GM19455 (cell line): ENCODE results near the gene FAM114A1.
"Not testable (repeated sequence)": the region's sequence is repeated elsewhere in the genome, so short reads cannot be mapped to it uniquely, and the experiment has no call there.

Experiments used
- ATAC-seq: cut with Tn5 transposase; IDR thresholded peaks from one replicate; pipeline ENCODE4 v1.9.1; 2021; ENCODE audit not compliant: unreplicated experiment

FAM114A1 gene

DNA sequence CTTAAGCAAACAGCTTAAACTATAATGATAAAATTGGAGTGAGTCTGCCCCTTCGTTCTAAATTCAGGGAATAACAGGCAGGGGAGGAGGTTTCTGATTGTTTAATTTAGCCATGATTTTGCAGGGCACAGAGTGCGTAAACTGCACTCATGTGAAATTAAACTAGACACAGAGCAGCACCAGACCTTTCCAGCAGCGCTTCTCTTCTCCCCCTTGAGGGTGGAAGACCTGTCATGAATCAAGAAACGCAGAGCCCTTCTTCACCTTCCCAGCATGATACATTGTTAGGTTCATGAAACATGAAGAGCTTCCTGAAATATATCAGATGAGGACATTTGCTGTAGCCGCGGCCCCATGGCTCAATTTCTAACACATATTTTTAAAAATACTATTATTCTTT, 63.1 kb downstream of the FAM114A1 start:
- ATAC-seq: no peak

DNA sequence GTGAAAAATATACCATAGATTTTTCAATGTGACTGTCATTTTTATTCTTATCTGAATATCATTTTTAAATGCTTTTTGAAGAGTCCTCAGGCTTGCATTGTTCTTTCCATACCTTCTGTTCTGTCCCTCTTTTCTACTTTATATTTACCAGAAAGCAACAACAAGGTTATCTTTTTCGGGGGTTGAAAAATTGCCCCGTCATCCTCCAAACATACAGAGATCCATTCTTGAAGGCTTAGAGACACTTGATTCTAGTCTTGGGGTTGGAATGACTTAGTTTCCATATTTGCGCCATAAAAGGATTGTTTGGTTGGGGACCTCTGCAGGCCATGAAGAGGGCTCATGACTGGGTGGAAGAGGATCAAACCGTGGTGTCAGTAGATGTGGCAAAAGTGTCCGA, 63.5 kb downstream of the FAM114A1 start:
- no peak for ATAC-seq

DNA sequence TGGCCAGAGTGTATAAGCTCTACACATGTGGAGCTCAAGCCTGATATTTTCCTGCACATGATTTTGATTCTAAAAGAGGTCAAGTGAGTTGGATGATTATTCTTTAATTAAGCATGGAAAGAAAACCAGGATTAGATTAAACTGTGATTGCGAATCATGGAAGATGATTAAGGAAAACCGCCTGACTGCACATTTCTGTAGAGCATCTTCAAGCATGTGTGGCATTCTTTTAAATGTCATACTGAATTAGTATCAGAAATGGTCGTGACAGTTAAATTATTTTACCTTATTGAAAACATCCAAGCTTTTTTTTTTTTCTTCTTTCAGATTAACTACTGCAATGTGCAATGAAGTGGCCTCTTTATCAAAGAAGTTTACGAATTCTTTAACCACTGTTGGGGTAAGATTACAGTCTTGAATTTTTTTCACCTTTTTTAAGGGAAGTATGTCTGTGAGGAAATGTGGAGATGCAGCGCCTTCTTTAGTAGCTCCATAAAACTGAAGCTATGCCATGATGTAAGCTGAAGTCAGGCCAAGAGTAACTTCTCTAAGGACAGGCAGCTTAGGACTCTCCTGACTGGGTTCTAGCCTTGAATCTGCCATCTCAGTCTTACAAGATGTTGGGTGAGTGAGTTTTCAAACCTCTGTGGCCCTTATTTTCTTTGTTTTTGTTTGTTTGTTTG, 67.9 kb downstream of the FAM114A1 start:
- ATAC-seq: no peak

DNA sequence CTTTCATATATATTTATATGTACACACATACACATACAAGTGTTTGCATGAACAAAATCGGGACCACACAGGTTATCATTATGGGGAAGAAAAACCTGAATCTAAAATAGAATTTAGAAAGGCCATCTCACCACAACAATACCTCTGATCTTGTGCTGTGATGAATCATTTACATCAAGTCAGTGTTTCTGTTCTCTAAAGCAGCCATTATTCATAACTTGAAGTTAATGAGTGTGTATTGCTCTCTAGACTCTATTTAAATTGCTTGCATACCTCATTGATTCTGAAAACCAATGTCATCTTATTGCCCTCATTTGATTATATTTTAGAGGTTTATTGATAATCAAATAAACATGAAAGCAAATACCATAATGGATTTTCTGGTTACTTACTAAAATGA, 71.6 kb downstream of the FAM114A1 start:
- peak; percentile 87 for ATAC-seq

DNA sequence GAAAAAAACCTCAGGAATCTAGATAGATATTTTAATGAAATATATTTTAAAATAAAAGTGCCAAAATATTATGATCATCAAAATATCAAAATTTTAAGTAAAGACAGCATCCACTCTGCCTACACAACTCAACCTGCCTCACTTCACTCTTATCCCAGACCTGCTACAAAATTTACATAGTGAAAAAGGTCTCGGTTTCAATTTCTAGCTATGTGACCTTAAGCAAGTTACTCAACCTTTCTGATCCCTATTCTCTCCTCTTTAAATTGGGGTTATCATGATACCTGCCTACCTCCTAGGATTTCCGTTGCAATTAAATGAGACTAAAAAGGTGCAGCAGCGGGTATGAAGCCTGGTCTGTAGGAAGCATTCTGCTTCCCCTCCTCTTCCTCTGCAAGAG, 72.9 kb downstream of the FAM114A1 start:
- no peak for ATAC-seq

DNA sequence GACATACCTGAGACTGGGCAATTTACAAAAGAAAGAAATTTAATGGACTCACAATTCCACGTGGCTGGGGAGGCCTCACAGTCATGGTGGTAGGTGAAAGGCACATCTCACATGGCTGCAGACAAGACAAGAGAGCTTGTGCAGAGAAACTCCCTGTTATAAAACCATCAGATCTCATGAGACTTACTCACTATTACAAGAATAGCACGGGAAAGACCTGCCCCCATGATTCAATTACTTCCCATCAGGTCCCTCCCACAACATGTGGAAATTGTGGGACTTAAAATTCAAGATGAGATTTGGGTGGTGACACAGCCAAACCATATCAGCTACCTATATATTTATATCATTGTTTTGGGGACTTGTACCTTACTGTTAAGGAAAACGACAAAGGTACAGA, 74.3 kb downstream of the FAM114A1 start:
- not testable (repeated sequence) for ATAC-seq

DNA sequence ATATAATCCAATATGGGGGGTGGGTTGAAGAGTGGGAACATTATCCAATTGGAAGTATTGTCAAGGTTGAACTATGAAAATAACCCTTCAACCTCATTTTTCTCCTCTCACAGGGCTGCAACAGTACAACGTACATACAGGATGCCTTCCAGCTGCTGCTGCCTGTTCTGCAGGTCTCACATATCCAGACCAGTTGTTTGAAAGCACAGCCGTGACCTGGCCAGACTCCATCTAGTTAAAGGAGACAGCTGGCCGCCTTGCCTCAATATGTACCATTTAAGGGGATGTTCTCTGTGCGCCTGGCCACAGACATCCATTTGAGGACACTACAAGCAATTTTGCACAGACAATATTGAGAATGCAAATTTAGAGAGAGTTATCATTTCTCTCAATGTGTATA, 75.7 kb downstream of the FAM114A1 start:
- ATAC-seq: no peak

DNA sequence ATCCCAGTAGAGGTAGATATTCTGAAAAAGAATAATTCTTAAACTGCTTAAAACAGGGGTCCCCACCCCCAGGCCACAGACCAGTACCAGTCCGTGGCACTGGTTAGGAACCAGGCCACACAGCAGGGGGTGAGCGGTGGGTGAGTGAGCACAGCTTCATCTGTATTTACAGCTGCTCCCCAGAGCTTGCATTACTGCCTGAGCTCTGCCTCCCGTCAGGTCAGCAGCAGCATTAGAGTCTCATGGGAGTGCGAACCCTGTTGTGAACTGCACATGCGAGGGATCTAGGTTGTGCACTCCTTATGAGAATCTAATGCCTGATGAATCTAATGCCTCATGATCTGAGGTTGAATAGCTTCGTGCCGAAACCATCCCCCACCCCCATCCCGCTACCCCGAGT, 76.8 kb downstream of the FAM114A1 start:
- ATAC-seq: no peak

DNA sequence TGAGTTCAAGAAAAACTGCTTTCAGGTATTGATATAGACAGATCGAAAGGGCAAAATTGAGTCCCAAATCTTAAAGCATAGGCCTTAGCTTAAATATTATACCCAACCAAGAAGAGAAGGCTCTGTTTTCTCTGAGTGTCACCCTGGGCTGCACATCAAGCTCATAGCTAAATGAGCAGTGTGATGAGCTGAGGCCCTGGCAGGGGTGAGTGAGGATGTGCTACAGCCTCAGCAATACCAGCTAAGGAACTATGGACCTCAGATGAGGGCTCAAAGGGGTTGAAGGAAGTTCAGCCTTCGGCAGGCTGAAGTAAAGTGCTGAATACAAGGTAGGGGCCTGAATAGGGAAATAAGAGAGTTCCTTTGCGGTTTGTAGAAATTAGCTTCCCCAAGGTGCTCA, 79.3 kb downstream of the FAM114A1 start:
- no peak for ATAC-seq

DNA sequence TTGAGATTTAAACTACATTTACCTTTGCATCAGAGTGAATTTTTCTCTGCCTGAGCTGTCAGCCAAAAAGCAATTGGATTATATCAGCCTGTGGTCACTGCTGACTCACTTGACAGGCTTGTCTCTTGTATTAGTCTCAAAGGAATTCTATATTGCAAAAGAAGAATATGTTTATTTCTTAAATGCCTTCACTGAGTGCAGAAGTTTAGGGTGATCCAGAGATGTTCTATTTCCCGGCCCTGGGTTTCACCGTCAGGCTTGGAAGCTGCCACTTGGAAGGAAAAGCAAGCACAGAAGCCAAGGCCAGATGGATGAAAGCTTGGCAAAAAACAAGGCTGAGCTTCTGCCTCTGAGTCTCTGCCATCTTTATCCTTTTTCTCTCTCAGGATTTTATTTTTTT, 80.9 kb downstream of the FAM114A1 start:
- ATAC-seq: no peak

DNA sequence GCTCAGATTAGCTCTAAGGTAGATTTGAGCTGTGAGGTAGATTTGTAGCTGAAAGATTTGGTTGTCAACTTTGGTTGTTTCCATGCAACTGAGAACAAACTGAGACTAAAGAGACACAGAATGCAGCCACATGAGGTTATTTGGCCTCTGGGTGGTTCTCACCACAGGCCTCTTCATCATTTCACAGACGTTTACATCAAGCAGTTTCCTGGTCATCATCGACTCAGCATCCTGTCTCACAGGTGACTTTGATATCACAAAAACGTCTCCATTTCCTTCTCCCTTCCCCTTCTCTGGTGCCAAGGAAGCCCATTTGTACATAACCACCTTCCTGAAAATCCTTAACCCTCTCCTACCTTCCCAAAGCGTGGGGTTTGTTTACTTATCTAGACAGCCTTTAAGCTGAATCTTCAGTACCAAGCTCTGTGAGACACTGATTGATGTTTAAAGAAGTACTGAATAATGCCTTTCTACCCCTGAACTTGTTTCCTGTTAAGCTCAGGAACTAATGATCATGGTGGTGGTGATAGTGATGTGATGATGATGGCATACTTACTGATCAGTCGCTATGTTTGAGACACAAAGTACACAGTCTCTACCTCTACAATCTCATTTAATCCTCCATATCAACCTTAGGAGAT, 81.9 kb downstream of the FAM114A1 start:
- no peak for ATAC-seq

DNA sequence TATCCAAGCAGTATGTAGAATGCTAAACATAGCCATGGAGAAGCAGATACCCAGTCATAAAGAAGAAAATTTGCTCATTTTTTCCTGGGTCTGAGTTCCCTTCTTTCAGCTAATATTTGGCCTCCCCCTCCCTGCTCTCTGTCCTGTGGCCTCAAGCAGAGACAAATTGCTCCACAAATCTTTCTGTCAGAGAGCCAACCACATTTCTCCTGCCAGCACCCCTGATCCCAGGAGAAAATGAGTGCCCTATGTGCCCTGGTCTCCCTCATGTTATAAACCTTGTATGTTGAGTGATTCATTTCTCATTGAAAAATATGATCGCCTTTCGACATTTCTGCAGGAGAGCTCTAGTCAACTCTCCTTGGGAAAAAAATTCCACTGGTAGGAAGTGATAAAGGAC, 82.6 kb downstream of the FAM114A1 start:
- ATAC-seq: no peak

DNA sequence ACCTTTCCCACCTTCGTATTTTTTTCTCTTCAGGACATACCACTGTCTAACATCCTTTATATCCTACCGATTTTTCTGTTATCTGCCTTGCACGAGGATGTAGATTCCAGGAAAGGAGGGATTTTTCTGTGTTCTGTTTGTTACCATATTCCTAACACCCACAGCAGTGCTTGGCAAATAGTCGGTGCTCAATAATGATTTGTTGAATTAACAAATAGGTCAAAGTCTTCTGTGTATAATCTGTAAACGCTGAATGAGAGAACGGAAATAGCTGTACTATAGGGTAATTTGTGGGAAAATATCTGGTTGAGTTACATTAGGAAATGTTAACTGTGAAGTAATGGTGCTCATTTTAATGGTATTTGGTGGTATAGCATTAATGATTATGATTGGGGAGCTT, 83.1 kb downstream of the FAM114A1 start:
- ATAC-seq: no peak

DNA sequence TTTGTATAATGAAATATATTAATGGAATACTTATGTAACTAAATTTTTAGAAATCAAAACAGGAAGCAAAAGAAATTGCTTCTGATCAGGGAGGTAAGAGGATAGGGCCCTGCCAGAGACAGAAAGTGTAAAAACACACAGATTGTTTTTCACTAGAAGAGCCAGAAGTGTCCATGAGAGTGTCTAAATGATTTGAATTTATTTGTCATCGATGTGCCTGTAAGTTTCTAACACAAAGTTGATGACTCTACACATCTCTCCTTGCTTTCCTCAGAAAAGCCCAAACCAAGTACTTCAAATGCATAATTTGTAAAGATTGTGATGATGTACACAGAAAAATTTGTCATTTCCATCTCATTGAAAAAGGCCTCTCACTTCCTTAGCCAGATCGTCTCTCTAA, 84.0 kb downstream of the FAM114A1 start:
- ATAC-seq: no peak

DNA sequence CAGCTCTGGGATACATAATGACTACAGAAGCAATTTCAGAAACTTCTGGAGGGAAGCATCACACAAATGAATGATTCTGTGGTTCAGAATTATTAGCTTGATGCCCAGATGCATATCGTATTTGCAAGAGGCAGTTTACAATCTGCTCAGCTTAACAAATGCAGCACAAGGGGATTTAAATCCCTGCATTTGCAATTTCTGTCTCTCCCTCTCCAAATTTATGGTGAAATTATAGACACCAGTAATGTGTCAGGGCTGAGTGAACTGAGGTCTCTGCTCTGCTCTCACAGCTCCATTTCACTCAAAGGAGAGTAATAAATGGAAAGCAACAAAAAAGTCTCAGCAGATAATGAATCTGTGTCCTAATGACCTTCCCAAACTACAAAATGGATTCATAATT, 84.4 kb downstream of the FAM114A1 start:
- ATAC-seq: no peak

DNA sequence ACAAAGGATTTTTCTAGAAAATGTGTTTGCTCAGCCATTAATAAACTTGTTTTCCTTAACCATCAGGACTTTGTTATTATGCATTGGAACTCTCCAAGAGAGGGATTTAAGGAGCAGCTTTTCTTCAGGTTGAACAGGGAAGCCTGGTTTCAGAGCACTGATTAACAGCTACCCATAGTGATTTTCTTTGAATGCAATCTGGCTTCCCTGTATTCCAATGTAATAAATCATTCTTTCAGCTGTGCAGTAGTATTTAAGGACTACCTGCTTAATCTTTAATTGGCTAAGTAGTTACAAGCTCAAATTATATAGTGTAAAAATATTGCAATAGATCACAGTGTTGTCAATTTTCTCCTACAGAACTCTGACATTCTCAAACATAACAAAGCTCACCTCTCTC, 87.1 kb downstream of the FAM114A1 start:
- ATAC-seq: no peak

DNA sequence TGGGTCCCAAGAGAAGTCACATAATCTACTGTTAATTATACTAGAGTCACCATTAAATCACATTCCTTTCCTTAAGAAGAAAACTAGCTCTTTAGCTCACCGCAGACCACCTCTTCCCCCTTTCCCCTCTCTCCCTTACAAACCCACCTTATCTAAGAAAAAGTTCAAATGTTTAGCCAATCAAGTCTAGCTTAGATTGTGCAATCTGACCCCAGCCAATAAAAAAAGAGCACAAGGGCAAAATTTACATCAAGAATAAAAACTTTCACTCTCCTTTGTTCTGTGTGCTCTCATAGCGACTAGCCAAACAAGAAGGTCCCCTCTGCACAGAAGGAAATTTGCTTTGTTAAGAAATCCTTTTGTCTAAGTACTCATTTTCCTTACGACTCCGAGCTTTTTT, 88.4 kb downstream of the FAM114A1 start:
- ATAC-seq: no peak

DNA sequence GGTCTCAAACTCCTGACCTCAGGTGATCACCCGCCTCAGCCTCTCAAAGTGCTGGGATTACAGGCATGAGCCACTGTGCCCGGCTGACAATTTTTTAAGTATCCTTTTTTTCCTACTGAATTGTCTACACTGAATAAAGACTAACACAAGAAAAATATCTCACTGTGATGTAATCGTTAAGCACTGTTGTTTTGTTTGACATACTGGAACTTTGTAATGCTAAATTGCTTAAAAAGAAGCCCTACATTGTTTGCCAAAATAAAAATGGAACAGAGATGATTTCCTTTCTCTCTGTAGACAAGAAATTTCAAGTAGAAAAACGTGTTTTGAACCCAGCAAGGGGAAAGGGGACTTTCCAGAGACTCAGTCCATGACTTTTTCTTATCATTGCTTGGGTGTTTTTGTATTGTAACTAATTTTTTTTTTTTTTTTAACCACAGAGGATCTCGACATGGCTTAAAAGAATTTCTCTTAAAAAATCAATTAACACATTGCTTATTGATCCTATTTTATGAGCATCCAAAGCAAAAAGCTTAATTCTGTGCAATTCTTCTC, 89.7 kb downstream of the FAM114A1 start:
- no peak for ATAC-seq

DNA sequence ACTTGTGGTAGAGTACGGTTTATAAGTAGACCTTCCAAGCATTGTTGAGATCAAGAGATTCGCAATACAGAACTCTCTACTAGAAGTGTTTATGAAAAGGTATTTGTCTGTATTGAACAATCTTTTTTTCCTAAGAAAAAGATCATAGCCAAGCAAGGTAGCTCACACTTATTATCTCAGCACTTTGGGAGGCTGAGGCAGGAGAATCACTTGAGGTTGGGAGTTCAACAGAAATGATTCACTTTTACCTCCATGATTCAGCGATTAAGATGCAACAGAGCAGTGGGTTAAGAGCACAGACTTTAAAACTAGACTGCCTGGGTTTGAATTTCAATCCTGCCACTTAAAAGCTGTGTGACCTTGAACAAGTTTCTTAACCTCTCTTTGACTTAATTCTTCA, 90.3 kb downstream of the FAM114A1 start:
- no peak for ATAC-seq

DNA sequence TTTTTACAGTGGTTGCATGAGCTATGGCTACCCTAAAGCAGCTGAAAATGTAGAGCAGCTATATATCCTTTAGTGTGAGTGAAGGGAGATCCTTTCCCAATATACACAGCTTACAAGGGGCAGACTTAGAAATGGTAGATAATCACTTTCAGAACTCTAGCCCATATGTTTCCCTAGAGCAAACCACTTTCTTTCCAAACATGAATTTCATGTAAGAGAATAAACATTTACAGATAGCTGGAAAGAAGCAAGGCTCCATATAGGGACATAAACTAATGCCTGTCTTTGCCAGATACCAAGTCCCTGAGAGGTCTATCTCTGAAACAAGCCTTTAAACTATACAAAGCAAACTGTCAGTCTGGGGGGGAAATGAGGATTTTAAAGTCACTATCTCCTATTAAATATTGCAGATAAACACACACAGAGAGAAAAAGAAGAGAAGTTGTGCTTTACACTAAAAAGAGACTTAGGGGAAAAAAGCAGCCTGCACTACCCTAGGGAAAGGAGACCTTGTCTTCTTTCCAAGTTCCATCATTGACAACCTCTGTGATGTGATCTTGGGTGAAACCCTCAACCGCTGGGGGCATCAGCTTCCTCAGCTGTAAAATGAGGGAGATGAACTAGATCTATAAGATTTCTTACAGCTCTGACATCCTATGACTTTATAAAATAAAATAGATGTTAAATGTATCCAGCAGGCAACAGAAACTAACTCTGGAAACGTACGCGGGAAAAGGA, 91.0 kb downstream of the FAM114A1 start:
- ATAC-seq: no peak

DNA sequence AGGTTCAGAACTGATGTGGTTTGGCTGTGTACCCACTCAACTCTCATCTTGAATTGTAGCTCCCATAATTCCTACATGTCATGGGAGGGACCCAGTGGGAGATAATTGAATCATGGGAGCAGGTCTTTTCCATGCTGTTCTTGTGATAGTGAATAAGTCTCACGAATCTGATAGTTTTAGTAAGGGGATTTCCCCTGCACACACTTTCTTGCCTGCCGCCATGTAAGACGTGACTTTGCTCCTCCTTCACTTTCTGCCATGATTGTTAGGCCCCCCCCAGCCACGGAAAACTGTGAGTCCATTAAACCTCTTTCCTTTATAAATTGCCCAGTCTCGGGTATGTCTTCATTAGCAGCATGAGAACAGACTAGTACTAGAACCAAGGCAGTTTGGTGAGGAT, 91.6 kb downstream of the FAM114A1 start:
- ATAC-seq: not testable (repeated sequence)
